H1 (cell line): ENCODE data around the gene PDE3A. TPM values are rescaled to one million over a fixed set of nuclear protein-coding genes. Genes with fewer than 3 reads are reported as not detected.

Experiments
- CREB1 ChIP-seq: IDR thresholded peaks from 2 replicates; pipeline ENCODE4 v1.6.1; 2012; ENCODE audit warnings: inconsistent platforms
- polyA plus RNA-seq, 7 experiments: library from polyadenylated mRNA; depleted of rRNA in 3 of 7; stranded (reverse) in 5 of 7; unstranded in 2 of 7; fragments of >200 nt in 5 of 7; fragments of 200-250 nt in 2 of 7; gene quantifications; 1 replicate in 5 of 7; 2 replicates in 1 of 7; 4 replicates in 1 of 7; pipeline versions ENCODE4 v1.2.1 to v1.2.3, GENCODE V29; 2011 to 2013; ENCODE audit warnings: missing spikeins in 2 of 7, mixed read lengths in 2 of 7
- total RNA-seq: library from RNA; stranded (reverse); fragmentation: NEBNext Ultra II Directional; extraction: Animal tissue kit (Norgen Biotek cat#: 25700); gene quantifications from 2 replicates; pipeline ENCODE4 v1.2.1, GENCODE V29; 2021

The PDE3A gene
- total and polyA plus RNA-seq, 2 of the 8 experiments (the other 6 are each of a cell fraction or from before 2014, with no cell fraction given) = 1.4 to 3.4 TPM

DNA sequence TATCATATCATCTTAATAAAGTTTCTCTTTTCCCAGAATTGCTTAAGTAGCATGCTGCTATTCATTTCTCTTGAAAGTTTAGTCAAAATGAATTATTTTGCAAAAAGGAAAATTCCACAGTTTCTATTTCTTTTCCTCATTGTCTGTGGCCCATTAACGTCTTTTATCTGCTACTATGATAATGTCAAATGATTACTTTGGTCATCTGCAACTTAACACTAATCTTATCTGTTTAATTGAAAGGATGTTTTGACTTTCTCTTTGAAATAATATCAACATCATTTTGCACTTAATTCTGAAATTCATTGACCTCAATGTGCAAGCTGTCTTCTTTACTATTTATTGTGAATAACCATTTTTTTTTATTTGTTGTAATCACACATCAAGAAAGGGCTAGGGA is 180.3 kb downstream of the PDE3A start (continued):
- TF ChIP-seq CREB1 = no peak
